Measurements from ENCODE around the gene WDR38. TPM values are rescaled to one million over a fixed set of nuclear protein-coding genes. Genes with fewer than 3 reads are reported as not detected.

The WDR38 gene
- total and polyA plus RNA-seq, 9 of the 15 experiments (the other 6 are each of a cell fraction or from before 2014, with no cell fraction given): not detected

DNA sequence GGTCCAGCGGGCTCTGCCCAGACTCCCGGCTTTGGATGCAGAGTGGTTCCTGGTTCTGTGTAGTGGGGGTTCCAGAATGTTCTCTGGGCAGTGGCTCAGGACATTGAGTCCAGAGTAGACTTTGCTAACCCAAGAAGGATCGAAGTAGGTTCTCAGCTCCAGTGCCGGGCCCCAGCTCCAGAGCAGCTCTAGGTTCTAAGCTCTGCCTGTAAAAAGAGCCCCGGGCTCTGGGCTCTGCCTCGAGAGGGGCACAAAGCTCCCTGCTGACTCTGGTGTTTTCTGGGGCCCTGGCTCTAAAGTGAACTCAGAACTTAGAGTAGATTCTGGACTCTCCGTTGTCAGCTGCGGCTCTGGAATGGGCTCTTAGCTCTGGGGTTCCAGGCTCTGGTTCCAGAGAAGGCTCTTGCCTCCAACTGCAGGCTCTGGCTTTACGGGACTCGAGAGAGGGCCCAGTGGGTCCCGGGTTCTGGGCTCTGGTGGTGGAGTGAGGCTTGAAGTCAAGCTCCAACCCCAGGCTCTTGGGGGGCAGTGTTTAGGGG, 414 bp downstream of the WDR38 start:
- peaks cover 26% of the 10 kb centered on the region for H4K20me1 ChIP-seq (replicated peaks; ENCODE audit: control insufficient read depth, insufficient read depth, low read length)
- H3K27ac ChIP-seq (ENCODE audit: extremely low read depth, low read depth, low read length): no peak overlapping the region
- H3K4me3 ChIP-seq: peak overlapping the region; percentile 36
- H3K4me1 ChIP-seq (replicated peaks in 1 of 2; ENCODE audit: control insufficient read depth in 2 of 2, insufficient read depth in 2 of 2, low read length in 2 of 2): peaks cover under 1 to 53% of the 10 kb centered on the region in 2 experiments; a peak in 4 of 5 replicates
- H3K36me3 ChIP-seq (ENCODE audit: control insufficient read depth, insufficient read depth, low read length): peaks cover 26% of the 10 kb centered on the region
- H3K9me3 ChIP-seq (replicated peaks; ENCODE audit: control insufficient read depth, insufficient read depth, low read depth, low read length): no peaks in the 10 kb centered on the region
- DNase-seq (ENCODE audit: extremely low read depth in 1 of 4, low spot score in 3 of 4) (no peak), ATAC-seq (no peak), FAIRE-seq (no peak)
- peaks cover 7% of the 10 kb centered on the region for H3K9me1 ChIP-seq (ENCODE audit: control insufficient read depth, insufficient read depth, low read length)
- H2AFZ ChIP-seq (ENCODE audit: low read depth, low read length): peak overlapping the region; percentile 96
- H3K27me3 ChIP-seq (ENCODE audit: control insufficient read depth in 2 of 2, insufficient read depth in 2 of 2, low read length in 2 of 2): no peaks in the 10 kb centered on the region
- 52% methylated on average over 10 of the region's 11 CpGs for WGBS (ENCODE audit: insufficient coverage, low coverage, missing lambda C conversion rate)
- intact Hi-C loops (cut with micrococcal nuclease) (loop anchor here (1.0 to 5.0 kb wide), 4 partner anchors 79 to 519 kb away; partner anchors contain the start of gene SCAI), in situ Hi-C loops (cut with MboI) (loop anchor here (5.0 kb wide), 2 partner anchors 81 to 519 kb away; partner anchors contain the start of gene NR6A1)
- H3K79me2 ChIP-seq (ENCODE audit: control insufficient read depth, insufficient read depth, low read length): peaks cover 7% of the 10 kb centered on the region
- no TSS peak for BruUV-seq (replicated peaks)
- peak overlapping the region; percentile 35 to 93; a peak in 3 of 4 replicates for H3K9ac ChIP-seq (ENCODE audit: insufficient read depth in 1 of 2, low read depth in 2 of 2, low read length in 2 of 2)
- ChIA-PET POLR2A (interaction anchor here (1.0 to 5.1 kb wide), 9 partner anchors 8 to 236 kb away, joined by 3 to 64 read pairs (median 4); partner anchors contain the start of genes ARPC5L, NR6A1 and RPL35), CTCF (ENCODE audit: low intra/inter-chr PET ratio) (interaction anchor here (0.5 to 6.3 kb wide), 5 partner anchors 59 to 236 kb away, joined by 3 to 209 read pairs (median 6); partner anchors contain the start of gene NR6A1)
- peak overlapping the region; percentile 79 for H3K4me2 ChIP-seq (ENCODE audit: insufficient read depth, low read length)
- TF ChIP-seq, protein P1, sequence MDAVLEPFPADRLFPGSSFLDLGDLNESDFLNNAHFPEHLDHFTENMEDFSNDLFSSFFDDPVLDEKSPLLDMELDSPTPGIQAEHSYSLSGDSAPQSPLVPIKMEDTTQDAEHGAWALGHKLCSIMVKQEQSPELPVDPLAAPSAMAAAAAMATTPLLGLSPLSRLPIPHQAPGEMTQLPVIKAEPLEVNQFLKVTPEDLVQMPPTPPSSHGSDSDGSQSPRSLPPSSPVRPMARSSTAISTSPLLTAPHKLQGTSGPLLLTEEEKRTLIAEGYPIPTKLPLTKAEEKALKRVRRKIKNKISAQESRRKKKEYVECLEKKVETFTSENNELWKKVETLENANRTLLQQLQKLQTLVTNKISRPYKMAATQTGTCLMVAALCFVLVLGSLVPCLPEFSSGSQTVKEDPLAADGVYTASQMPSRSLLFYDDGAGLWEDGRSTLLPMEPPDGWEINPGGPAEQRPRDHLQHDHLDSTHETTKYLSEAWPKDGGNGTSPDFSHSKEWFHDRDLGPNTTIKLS (IDR thresholded peaks at IDR 0.05; ENCODE audit: borderline replicate concordance, low read depth): peak; percentile 90; the same call in 1 of the 2 replicates
- TF ChIP-seq POLR2B (IDR thresholded peaks at IDR 0.05; ENCODE audit: low read depth, partially characterized antibody): no peak
- no peak for TF ChIP-seq RBFOX2 (IDR thresholded peaks at IDR 0.05; ENCODE audit: low read depth, low read length)
- no peak for TF ChIP-seq CBFA2T2 (conservative IDR thresholded peaks at IDR 0.05)
- 0 out of 2 replicates have a peak, but pooled peaks have one; percentile 2 for TF ChIP-seq ELF1 (tag; IDR thresholded peaks at IDR 0.05)
- no peak for TF ChIP-seq TEAD4 (IDR thresholded peaks at IDR 0.05; ENCODE audit: low read length)
- no peak for TF ChIP-seq TEAD4 (CRISPR knock-in tag; IDR thresholded peaks at IDR 0.05; ENCODE audit: borderline replicate concordance)
- TF ChIP-seq, protein P2, sequence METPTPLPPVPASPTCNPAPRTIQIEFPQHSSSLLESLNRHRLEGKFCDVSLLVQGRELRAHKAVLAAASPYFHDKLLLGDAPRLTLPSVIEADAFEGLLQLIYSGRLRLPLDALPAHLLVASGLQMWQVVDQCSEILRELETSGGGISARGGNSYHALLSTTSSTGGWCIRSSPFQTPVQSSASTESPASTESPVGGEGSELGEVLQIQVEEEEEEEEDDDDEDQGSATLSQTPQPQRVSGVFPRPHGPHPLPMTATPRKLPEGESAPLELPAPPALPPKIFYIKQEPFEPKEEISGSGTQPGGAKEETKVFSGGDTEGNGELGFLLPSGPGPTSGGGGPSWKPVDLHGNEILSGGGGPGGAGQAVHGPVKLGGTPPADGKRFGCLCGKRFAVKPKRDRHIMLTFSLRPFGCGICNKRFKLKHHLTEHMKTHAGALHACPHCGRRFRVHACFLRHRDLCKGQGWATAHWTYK (CRISPR knock-in tag; IDR thresholded peaks at IDR 0.05): no peak
- 0 out of 2 replicates have a peak, but pooled peaks have one; percentile 2 for TF ChIP-seq LCOR (CRISPR knock-in tag; IDR thresholded peaks at IDR 0.05)
- no peak for TF ChIP-seq ATF6 (CRISPR knock-in tag; IDR thresholded peaks at IDR 0.05)

All from K562 (cell line).